Psoas muscle (tissue), 8 donors: ENCODE measurements around the gene FYN. TPM values are rescaled to one million over a fixed set of nuclear protein-coding genes. Genes with fewer than 3 reads are reported as not detected.
"Not testable (repeated sequence)": the region's sequence is repeated elsewhere in the genome, so short reads cannot be mapped to it uniquely, and the experiment has no call there.

Experiments
- ATAC-seq, 4 donors: fragments of 200-7000 bp; cut with Tn5 transposase; one replicate each; pipeline ENCODE4 v1.9.1; 2020; ENCODE audit warnings: moderate library complexity in 3 of 4, mild to moderate bottlenecking in 2 of 4
- DNase-seq, 2 donors: peaks; one replicate each; pipeline ENCODE4 v3.0.0-alpha.2; 2020
- H3K27ac ChIP-seq: fragments of 200-600 bp; one replicate; pipeline ENCODE4 v1.8.0; 2022
- H3K27me3 ChIP-seq, 3 donors: fragments of 200-600 bp in 1 of 3; one replicate each; pipeline versions ENCODE4 v1.6.1 to v1.8.0; 2013 to 2022; ENCODE audit warnings: low read length in 2 of 3, mild to moderate bottlenecking in 2 of 3, moderate library complexity in 1 of 3; ENCODE audit not compliant: insufficient read depth in 3 of 3
- H3K36me3 ChIP-seq, 2 donors: fragments of 200-600 bp in 1 of 2; one replicate each; pipeline versions ENCODE4 v1.6.1 to v1.8.0; 2013 to 2022; ENCODE audit warnings: low read depth in 1 of 2, mild to moderate bottlenecking in 1 of 2, moderate library complexity in 1 of 2; ENCODE audit not compliant: insufficient read depth in 1 of 2
- H3K4me1 ChIP-seq: fragments of 200-600 bp; one replicate; pipeline ENCODE4 v1.8.0; 2022
- H3K4me3 ChIP-seq: fragments of 200-600 bp; one replicate; pipeline ENCODE4 v1.8.0; 2022; ENCODE audit warnings: mild to moderate bottlenecking
- H3K9me3 ChIP-seq: fragments of 200-600 bp; one replicate; pipeline ENCODE4 v1.8.0; 2022
- WGBS, 3 donors: extraction: QIAGEN DNeasy Blood & Tissue Kit; methylation state at CpG; one replicate each; pipeline versions ENCODE4 v1.1.6 to v1.1.7; 2013; 5-methylcytosine and 5-hydroxymethylcytosine counted together
- intact Hi-C, 2 donors: fragments of 100-400 bp; cut with DNase I; formaldehyde crosslinking; loops; one replicate each; pipeline versions ENCODE4 v1.11.0 to v1.14.2; 2022
- polyA plus RNA-seq, 3 donors: library from polyadenylated mRNA; stranded (reverse); fragments of 200-250 nt; gene quantifications; one replicate each; pipeline ENCODE4 v1.2.3, GENCODE V29; 2013
- total RNA-seq, 4 donors: library from RNA; stranded (reverse); fragmentation: NEBNext Ultra II Directional in 2 of 4; extraction: Animal tissue kit (Norgen Biotek cat#: 25700) in 2 of 4; gene quantifications; one replicate each; pipeline versions ENCODE4 v1.2.1 to v1.2.4, GENCODE V29; 2021 to 2023
- TF ChIP-seq, protein P1 (sequence below): fragments of 200-600 bp; IDR thresholded peaks from one replicate; pipeline ENCODE4 v1.8.0; 2022; ENCODE audit warnings: antibody characterized with exemption
- donor health status: healthy with polysubstance abuse.
- donor health status: DM: no; HTN: no; CAD: no; lungs with moderate emphysema.
- donor health status: Bipolar disorder and iron deficiency.
- donor health status: healthy.
- donor health status: DM: yes; HTN: yes; CAD: no.
- donor health status: DM: no; HTN: no; CAD: no.
- donor health status: DM: no; HTN: no; CAD: no.
- donor health status: DM: yes; HTN: yes; CAD: no.

Gene FYN
- total and polyA plus RNA-seq, 7 donors, result 7.1 to 27.8 (median 12.3) TPM

DNA sequence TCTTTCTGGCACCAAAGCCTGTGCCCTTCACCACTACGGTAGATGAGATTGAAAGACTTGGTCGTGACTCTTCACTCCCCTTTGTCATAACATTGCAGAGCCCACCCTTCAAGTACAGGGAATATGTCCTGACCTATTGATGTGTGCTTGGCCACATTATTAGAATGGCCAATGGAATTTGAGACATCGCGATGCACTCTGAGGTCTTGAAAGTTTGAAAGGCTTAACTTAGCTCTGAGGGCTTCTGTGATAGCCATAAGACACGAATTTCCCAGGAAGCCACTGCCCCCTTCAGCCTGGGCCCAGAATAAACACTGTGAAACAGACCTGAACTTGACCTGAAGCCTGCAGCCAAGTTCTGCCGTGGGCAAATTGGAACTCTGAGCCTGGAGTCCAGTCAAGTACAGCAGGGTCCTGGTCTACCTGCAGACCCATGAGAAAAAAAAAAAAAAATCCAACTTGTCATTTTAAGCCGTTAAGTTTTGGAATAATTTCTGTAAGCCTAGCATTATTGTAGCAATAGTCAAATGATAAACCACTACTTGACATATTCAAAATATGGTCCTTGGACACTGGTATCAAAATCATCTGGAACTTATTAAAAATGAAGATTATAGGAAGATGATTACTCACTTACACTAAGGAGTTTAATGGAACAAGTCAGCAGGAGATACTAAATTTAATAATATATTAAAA lies 230.6 kb downstream of the FYN start:
- Histone ChIP-seq H3K4me3 (no peak overlapping the region), H3K27ac (no peak overlapping the region), H3K9me3 (no peaks in the 10 kb centered on the region), H3K4me1 (peaks cover 4% of the 10 kb centered on the region), H3K36me3 (no peaks in the 10 kb centered on the region), H3K27me3 (no peaks in the 10 kb centered on the region)
- ATAC-seq, result peak; percentile 54 to 79 (median 68)
- TF ChIP-seq, protein P1, sequence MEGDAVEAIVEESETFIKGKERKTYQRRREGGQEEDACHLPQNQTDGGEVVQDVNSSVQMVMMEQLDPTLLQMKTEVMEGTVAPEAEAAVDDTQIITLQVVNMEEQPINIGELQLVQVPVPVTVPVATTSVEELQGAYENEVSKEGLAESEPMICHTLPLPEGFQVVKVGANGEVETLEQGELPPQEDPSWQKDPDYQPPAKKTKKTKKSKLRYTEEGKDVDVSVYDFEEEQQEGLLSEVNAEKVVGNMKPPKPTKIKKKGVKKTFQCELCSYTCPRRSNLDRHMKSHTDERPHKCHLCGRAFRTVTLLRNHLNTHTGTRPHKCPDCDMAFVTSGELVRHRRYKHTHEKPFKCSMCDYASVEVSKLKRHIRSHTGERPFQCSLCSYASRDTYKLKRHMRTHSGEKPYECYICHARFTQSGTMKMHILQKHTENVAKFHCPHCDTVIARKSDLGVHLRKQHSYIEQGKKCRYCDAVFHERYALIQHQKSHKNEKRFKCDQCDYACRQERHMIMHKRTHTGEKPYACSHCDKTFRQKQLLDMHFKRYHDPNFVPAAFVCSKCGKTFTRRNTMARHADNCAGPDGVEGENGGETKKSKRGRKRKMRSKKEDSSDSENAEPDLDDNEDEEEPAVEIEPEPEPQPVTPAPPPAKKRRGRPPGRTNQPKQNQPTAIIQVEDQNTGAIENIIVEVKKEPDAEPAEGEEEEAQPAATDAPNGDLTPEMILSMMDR, result peak; percentile 61
- DNase-seq, result peak; percentile 59 to 80
- intact Hi-C loops, result loop anchor here (5.0 to 10.0 kb wide), 3 partner anchors 35 to 278 kb away; partner anchors contain the start of gene TRAF3IP2 (in 2 of the 2)
- 19 to 22% (median 21%) methylated on average over 7 of the region's 7 CpGs for WGBS, 3 donors

DNA sequence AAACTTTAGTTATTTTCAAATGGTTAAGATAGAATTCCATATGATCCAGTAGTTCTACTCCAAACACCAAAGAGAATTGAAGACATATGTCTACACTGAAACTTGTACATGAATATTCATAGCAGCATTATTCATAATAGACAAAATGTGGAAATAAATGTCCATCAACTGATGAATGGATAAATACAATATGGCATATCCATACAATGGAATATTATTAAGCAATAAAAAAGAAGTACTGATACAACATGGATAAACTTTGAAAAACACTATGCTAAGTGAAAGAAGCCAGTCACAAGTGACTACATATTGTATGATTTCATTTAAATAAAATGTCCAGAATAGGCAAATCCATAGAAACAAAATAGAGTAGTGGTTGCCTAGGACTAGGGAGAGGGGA lies 234.0 kb downstream of the FYN start:
- no peaks in the 10 kb centered on the region for H3K36me3 ChIP-seq
- ATAC-seq (no peak), DNase-seq (no peak)
- no peak overlapping the region for H3K27ac ChIP-seq
- TF ChIP-seq, protein P1, result no peak
- H3K27me3 ChIP-seq, result no peaks in the 10 kb centered on the region
- no peaks in the 10 kb centered on the region for H3K4me1 ChIP-seq
- intact Hi-C loops, result no loop called here
- no peak overlapping the region for H3K4me3 ChIP-seq
- no peaks in the 10 kb centered on the region for H3K9me3 ChIP-seq

DNA sequence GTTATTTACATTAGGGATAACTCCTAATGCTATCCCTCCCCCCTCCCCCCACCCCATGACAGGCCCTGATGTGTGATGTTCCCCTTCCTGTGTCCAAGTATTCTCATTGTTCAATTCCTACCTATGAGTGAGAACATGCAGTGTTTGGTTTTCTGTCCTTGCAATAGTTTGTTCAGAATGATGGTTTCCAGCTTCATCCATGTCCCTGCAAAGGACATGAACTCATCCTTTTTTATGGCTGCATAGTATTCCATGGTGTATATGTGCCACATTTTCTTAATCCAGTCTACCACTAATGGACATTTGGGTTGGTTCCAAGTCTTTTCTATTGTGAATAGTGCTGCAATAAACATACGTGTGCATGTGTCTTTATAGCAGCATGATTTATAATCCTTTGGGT lies 238.3 kb downstream of the FYN start:
- DNase-seq, H3K27ac ChIP-seq, ATAC-seq, H3K4me3 ChIP-seq, H3K4me1 ChIP-seq, H3K27me3 ChIP-seq, intact Hi-C loops, H3K9me3 ChIP-seq, H3K36me3 ChIP-seq: not testable (repeated sequence)
- 85 to 100% (median 97%) methylated on average over 1 of the region's 1 CpG for WGBS, 3 donors

DNA sequence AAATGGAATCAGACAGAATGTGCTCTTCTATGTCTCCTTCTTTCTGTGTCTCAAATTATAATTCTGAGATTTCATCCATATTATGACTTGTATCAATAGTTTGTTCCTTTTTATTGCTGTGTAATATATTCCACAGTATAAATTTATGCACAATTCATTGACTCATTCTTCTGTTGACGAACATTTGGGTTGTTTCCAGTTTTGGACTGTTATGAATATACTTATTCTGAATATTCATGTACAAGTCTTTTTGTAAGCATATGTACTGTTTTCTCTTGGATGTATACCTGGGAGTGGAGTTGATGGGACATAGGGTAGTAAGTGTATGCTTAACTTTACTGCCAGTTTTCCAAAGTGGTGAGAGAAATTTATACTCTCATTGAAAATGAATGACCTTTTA lies 239.4 kb downstream of the FYN start:
- H3K27me3 ChIP-seq, result no peaks in the 10 kb centered on the region
- no peak for ATAC-seq
- no peak for DNase-seq
- intact Hi-C loops, result no loop called here
- H3K27ac ChIP-seq, result no peak overlapping the region
- no peaks in the 10 kb centered on the region for H3K36me3 ChIP-seq
- no peaks in the 10 kb centered on the region for H3K4me1 ChIP-seq
- TF ChIP-seq, protein P1, result no peak
- 64 to 82% (median 77%) methylated on average over 1 of the region's 1 CpG for WGBS, 3 donors
- H3K4me3 ChIP-seq, result no peak overlapping the region
- no peaks in the 10 kb centered on the region for H3K9me3 ChIP-seq

DNA sequence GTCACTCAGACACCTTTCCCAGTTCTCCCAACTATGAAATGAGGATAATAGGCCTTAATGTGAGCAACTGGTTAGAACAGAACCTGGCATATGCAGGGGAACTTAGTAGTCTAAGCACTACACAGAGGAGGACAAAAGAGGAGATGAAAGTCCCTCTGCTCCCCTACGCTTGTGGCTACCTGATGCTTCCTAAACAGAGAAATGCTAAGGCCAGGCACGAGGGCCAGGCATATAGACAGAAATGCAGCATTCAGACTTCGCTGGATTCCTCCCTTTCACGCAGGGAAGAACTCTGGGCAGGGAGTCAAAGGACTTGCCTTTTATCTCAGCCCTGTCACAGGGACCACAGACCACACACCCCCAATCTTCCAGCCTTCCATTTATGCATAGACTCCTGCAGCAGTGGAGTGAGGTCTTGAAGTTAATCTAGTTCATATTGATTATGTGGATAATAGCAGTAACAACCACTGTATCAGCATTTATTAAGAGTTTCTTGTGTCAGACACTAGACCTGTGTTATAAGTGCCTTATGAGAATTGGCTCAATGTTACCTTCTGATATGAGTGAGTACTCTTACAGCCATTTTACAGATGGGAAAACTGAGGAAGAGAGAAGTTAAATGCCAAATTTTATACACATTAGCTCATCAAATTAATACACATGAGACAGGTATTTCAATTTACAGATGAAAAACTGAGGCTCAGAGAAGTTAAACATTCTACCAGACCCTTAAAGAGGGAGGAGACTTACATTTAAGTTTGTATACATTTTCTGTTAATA lies 240.6 kb downstream of the FYN start:
- H3K27me3 ChIP-seq, result no peaks in the 10 kb centered on the region
- H3K27ac ChIP-seq, result no peak overlapping the region
- TF ChIP-seq, protein P1, result no peak
- peaks cover 6% of the 10 kb centered on the region for H3K4me1 ChIP-seq
- no peaks in the 10 kb centered on the region for H3K36me3 ChIP-seq
- DNase-seq, result no peak
- intact Hi-C loops, result no loop called here
- ATAC-seq, result no peak
- no peaks in the 10 kb centered on the region for H3K9me3 ChIP-seq
- no peak overlapping the region for H3K4me3 ChIP-seq
- 88 to 96% (median 90%) methylated on average over 4 of the region's 4 CpGs for WGBS, 3 donors
